HepG2 (cell line): Measurements from ENCODE around the gene BRAP. TPM values are rescaled to one million over a fixed set of nuclear protein-coding genes. Genes with fewer than 3 reads are reported as not detected.
A peak's percentile ranks its signal among the peaks of the same experiment; 100 is the strongest.

Experiments used
- BRCA1 ChIP-seq: sonication (generic); formaldehyde crosslinking; IDR thresholded peaks from 2 replicates; pipeline ENCODE4 v1.4.0; 2020; ENCODE audit warnings: missing genetic modification reagents
- HDAC1 ChIP-seq: sonication (generic); formaldehyde crosslinking; IDR thresholded peaks from 2 replicates; pipeline ENCODE4 v1.5.1; 2020; ENCODE audit warnings: mild to moderate bottlenecking, missing genetic modification reagents
- MEF2D ChIP-seq: sonication (generic); formaldehyde crosslinking; IDR thresholded peaks from 2 replicates; pipeline ENCODE4 v1.5.1; 2020; ENCODE audit warnings: mild to moderate bottlenecking, missing genetic modification reagents
- PATZ1 ChIP-seq: sonication (generic); formaldehyde crosslinking; IDR thresholded peaks from 2 replicates; pipeline ENCODE4 v1.4.0; 2020; ENCODE audit warnings: missing genetic modification reagents
- POLR2AphosphoS5 ChIP-seq: IDR thresholded peaks from 2 replicates; pipeline ENCODE4 v1.6.1; 2012; ENCODE audit warnings: low read depth, low read length
- PREB ChIP-seq: sonication (generic); formaldehyde crosslinking; IDR thresholded peaks from 2 replicates; pipeline ENCODE4 v1.4.0; 2020; ENCODE audit warnings: missing genetic modification reagents
- SRSF1 ChIP-seq: fragments of 200-400 bp; formaldehyde crosslinking; optimal IDR thresholded peaks from 2 replicates; pipeline ENCODE3; 2017; ENCODE audit warnings: mild to moderate bottlenecking, low read depth, low read length, moderate library complexity
- ZBTB40 ChIP-seq, 2 experiments: fragments of 450-650 bp in 1 of 2; sonication (generic) in 1 of 2; formaldehyde crosslinking in 1 of 2; IDR thresholded peaks; 2 replicates each; pipeline versions ENCODE4 v1.6.1 to v1.8.0; 2016 to 2022; ENCODE audit warnings: antibody characterized with exemption in 1 of 2, mild to moderate bottlenecking in 1 of 2, missing genetic modification reagents in 1 of 2
- ZNF280B ChIP-seq: sonication (generic); formaldehyde crosslinking; IDR thresholded peaks from 2 replicates; pipeline ENCODE4 v1.5.0; 2020; ENCODE audit warnings: missing genetic modification reagents, mild to moderate bottlenecking, borderline replicate concordance
- ZNF430 ChIP-seq: sonication (generic); formaldehyde crosslinking; IDR thresholded peaks from 2 replicates; pipeline ENCODE4 v1.9.0; 2021; ENCODE audit warnings: mild to moderate bottlenecking, missing genetic modification reagents
- ZNF547 ChIP-seq: sonication (generic); formaldehyde crosslinking; IDR thresholded peaks from 2 replicates; pipeline ENCODE4 v1.5.1; 2020; ENCODE audit warnings: mild to moderate bottlenecking, missing genetic modification reagents
- ZNF556 ChIP-seq: sonication (generic); formaldehyde crosslinking; IDR thresholded peaks from 2 replicates; pipeline ENCODE4 v1.4.0; 2020; ENCODE audit warnings: mild to moderate bottlenecking, missing genetic modification reagents, borderline replicate concordance
- polyA plus RNA-seq, 8 experiments: library from polyadenylated mRNA; depleted of rRNA in 3 of 8; stranded (reverse) in 7 of 8; unstranded in 1 of 8; fragments of >200 nt; fragmentation: Illumina TruSeq in 4 of 8; extraction: Trizol in 4 of 8; gene quantifications; 2 replicates each; pipeline versions ENCODE4 v1.2.1 to v1.2.3, GENCODE V29; 2011 to 2016; ENCODE audit warnings: low read depth in 4 of 8, missing spikeins in 1 of 8, mixed read lengths in 1 of 8; ENCODE audit not compliant: insufficient read depth in 1 of 8
- total RNA-seq, 5 experiments: library from RNA; depleted of rRNA; stranded (reverse); fragments of >200 nt; fragmentation: Illumina TruSeq; extraction: Trizol; gene quantifications; 2 replicates each; pipeline ENCODE4 v1.2.3, GENCODE V29; 2016; ENCODE audit warnings: low read depth in 1 of 5
- TF ChIP-seq, protein P1 (sequence below): sonication (generic); formaldehyde crosslinking; IDR thresholded peaks from 2 replicates; pipeline ENCODE4 v1.5.0; 2020; ENCODE audit warnings: missing genetic modification reagents

BRAP gene
- total and polyA plus RNA-seq, 2 of the 13 experiments (the other 11 are each of a cell fraction or from before 2014, with no cell fraction given), result 8.1 to 15.4 TPM

DNA sequence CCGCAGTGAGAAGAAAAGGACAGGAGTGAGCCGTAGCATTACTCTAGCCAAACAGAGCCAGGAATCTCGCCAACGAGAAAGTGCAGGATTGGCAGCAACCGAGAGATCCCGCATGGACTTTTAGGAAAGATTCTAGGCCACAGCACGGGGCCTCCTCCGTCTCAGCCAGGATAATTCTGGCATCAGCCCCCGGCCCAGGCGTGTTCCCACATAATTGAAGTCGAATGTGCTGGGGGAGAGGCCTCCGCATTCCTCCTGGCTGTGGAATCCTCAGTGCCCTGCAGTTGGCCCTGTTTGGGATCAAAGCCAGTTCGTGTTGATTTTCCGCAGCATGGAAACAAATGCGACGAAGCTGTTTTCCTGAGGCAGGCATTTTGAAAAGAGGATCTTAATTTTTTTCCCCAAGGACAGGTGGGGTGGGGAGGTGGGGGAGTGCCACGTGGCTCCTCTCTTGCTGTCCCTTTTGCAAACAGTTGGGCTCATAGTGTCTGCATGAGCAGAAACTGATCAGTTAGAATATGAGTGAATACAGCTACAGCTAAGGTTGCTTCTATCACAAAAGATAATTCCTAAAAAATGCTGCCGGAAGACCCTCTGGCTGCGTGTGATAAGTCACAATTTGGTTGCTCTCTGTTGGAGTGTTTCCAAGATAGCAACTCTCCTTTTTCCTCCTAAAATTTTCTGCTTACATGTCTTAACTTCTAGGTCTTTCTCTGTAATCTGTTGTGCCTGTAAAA is 49.4 kb downstream of the BRAP start (continued):
- TF ChIP-seq ZBTB40 (IDR thresholded peaks at IDR 0.05) (no peak), ZBTB40 (CRISPR knock-in tag; IDR thresholded peaks at IDR 0.05) (no peak), BRCA1 (CRISPR knock-in tag) (no peak), PREB (CRISPR knock-in tag) (no peak), MEF2D (no peak), ZNF547 (CRISPR knock-in tag) (no peak), SRSF1 (no peak), ZNF556 (CRISPR knock-in tag) (no peak), ZNF430 (CRISPR knock-in tag) (no peak), PATZ1 (0 out of 2 replicates have a peak, but pooled peaks have one; percentile 24), ZNF280B (CRISPR knock-in tag) (no peak), HDAC1 (CRISPR knock-in tag) (no peak), POLR2AphosphoS5 (no peak)
- TF ChIP-seq, protein P1, sequence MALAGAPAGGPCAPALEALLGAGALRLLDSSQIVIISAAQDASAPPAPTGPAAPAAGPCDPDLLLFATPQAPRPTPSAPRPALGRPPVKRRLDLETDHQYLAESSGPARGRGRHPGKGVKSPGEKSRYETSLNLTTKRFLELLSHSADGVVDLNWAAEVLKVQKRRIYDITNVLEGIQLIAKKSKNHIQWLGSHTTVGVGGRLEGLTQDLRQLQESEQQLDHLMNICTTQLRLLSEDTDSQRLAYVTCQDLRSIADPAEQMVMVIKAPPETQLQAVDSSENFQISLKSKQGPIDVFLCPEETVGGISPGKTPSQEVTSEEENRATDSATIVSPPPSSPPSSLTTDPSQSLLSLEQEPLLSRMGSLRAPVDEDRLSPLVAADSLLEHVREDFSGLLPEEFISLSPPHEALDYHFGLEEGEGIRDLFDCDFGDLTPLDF (CRISPR knock-in tag), result no peak
